ENCODE measurements around the gene SRRM2. TPM values are rescaled to one million over a fixed set of nuclear protein-coding genes. Genes with fewer than 3 reads are reported as not detected.

Gene SRRM2
- polyA plus RNA-seq, 1 donor (not counting 4 experiments of a cell fraction or from before 2014, with no cell fraction given) = 101 TPM

GRCh38 chr16:2740476-2740875 is 12.0 kb upstream of the SRRM2 start:
- dilution Hi-C loops (cut with MboI; ENCODE audit: extremely low pct_ligation_motif_present, low sequenced_read_pairs) = no loop called here
- FAIRE-seq = no peak

GRCh38 chr16:2741168-2741567 is 11.3 kb upstream of the SRRM2 start:
- Histone ChIP-seq H3K4me3 (ENCODE audit: control insufficient read depth in 2 of 3, extremely low read depth in 1 of 3, insufficient read depth in 2 of 3, low read depth in 1 of 3, low read length in 3 of 3) (no peak overlapping the region), H4K20me1 (ENCODE audit: control insufficient read depth, extremely low read depth, insufficient read depth, low read length) (no peaks in the 10 kb centered on the region), H2AFZ (ENCODE audit: control insufficient read depth, low read length) (no peak overlapping the region), H3K9me1 (ENCODE audit: control insufficient read depth, extremely low read depth, insufficient read depth, low read length) (no peaks in the 10 kb centered on the region), H3K4me1 (ENCODE audit: control insufficient read depth, extremely low read depth, insufficient read depth, low read length) (peaks cover 3% of the 10 kb centered on the region), H3K79me2 (ENCODE audit: control insufficient read depth, insufficient read depth, low read length) (no peaks in the 10 kb centered on the region), H3K36me3 (ENCODE audit: control insufficient read depth in 2 of 2, extremely low read depth in 1 of 2, insufficient read depth in 2 of 2, low read length in 2 of 2) (no peaks in the 10 kb centered on the region), H3K27me3 (ENCODE audit: control insufficient read depth, extremely low read depth, insufficient read depth, low read length) (no peaks in the 10 kb centered on the region), H3K4me2 (ENCODE audit: control insufficient read depth, extremely low read depth, insufficient read depth, low read depth, low read length) (no peak overlapping the region), H3K27ac (ENCODE audit: control insufficient read depth, insufficient read depth, low read length) (no peak overlapping the region), H3K9me3 (ENCODE audit: control insufficient read depth, low read depth, low read length) (no peaks in the 10 kb centered on the region), H3K9ac (ENCODE audit: control insufficient read depth, extremely low read depth, insufficient read depth, low read length) (no peak overlapping the region)
- no peak for DNase-seq (ENCODE audit: low read depth, low spot score)
- dilution Hi-C loops (cut with MboI; ENCODE audit: extremely low pct_ligation_motif_present, low sequenced_read_pairs) = no loop called here
- no peak for FAIRE-seq
- no peak for TF ChIP-seq CTCF (optimal IDR thresholded peaks at IDR 0.05 in 1 of 3, IDR thresholded peaks at IDR 0.05 in 1 of 3, conservative IDR thresholded peaks at IDR 0.05 in 1 of 3; ENCODE audit: extremely low read depth in 1 of 3, insufficient read depth in 2 of 3, low read length in 3 of 3)
- TF ChIP-seq EZH2 (IDR thresholded peaks at IDR 0.05; ENCODE audit: low read length) = no peak

More at GRCh38 chr16:2740476-2740875, 12.0 kb upstream of the SRRM2 start:
- no peak overlapping the region for H3K4me3 ChIP-seq (ENCODE audit: control insufficient read depth in 2 of 3, extremely low read depth in 1 of 3, insufficient read depth in 2 of 3, low read depth in 1 of 3, low read length in 3 of 3)
- H3K9ac ChIP-seq (ENCODE audit: control insufficient read depth, extremely low read depth, insufficient read depth, low read length) = no peak overlapping the region
- H3K79me2 ChIP-seq (ENCODE audit: control insufficient read depth, insufficient read depth, low read length) = no peaks in the 10 kb centered on the region
- H3K27ac ChIP-seq (ENCODE audit: control insufficient read depth, insufficient read depth, low read length) = no peak overlapping the region
- H2AFZ ChIP-seq (ENCODE audit: control insufficient read depth, low read length) = no peak overlapping the region
- no peaks in the 10 kb centered on the region for H3K27me3 ChIP-seq (ENCODE audit: control insufficient read depth, extremely low read depth, insufficient read depth, low read length)
- TF ChIP-seq EZH2 (IDR thresholded peaks at IDR 0.05; ENCODE audit: low read length) (no peak), CTCF (optimal IDR thresholded peaks at IDR 0.05 in 1 of 3, IDR thresholded peaks at IDR 0.05 in 1 of 3, conservative IDR thresholded peaks at IDR 0.05 in 1 of 3; ENCODE audit: extremely low read depth in 1 of 3, insufficient read depth in 2 of 3, low read length in 3 of 3) (no peak)
- H3K4me1 ChIP-seq (ENCODE audit: control insufficient read depth, extremely low read depth, insufficient read depth, low read length) = peaks cover 3% of the 10 kb centered on the region
- H3K9me1 ChIP-seq (ENCODE audit: control insufficient read depth, extremely low read depth, insufficient read depth, low read length) = no peaks in the 10 kb centered on the region
- no peaks in the 10 kb centered on the region for H3K9me3 ChIP-seq (ENCODE audit: control insufficient read depth, low read depth, low read length)
- no peaks in the 10 kb centered on the region for H3K36me3 ChIP-seq (ENCODE audit: control insufficient read depth in 2 of 2, extremely low read depth in 1 of 2, insufficient read depth in 2 of 2, low read length in 2 of 2)
- H3K4me2 ChIP-seq (ENCODE audit: control insufficient read depth, extremely low read depth, insufficient read depth, low read depth, low read length) = no peak overlapping the region
- no peaks in the 10 kb centered on the region for H4K20me1 ChIP-seq (ENCODE audit: control insufficient read depth, extremely low read depth, insufficient read depth, low read length)
- no peak for DNase-seq (ENCODE audit: low read depth, low spot score)

Measured in keratinocyte (primary cell).